LNCAP (cell line): Measurements from ENCODE around the gene PRSS3.

Source experiments
- CTCF ChIP-seq: fragments of 450-650 bp; IDR thresholded peaks from 2 replicates; pipeline ENCODE4 v1.5.1; 2017; ENCODE audit warnings: mild to moderate bottlenecking

PRSS3 gene

GRCh38 chr9:33786681-33787080, 8.7 kb upstream of the PRSS3 start:
- TF ChIP-seq CTCF = no peak

- TF ChIP-seq CTCF = no peak
Observed at GRCh38 chr9:33787839-33788238, 7.5 kb upstream of the PRSS3 start.

DNA sequence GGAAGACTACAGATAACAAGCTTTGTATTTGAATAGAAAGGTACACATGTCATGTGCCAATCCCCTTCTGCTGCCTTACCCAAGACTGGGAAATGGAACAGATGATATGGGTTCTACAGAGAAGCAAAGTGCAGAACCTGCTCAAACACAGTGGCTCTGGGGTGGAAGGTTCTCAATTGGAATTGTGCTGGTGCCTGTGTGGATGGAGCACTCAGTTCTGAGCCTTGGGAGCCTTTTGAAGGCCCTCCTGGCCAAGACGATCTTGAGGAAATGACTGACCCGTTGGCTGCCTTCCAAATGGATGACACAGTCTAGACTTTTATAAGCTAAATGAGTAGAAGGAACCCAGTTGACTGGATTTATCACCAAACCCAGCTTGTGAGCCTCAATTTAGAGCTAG, 4.2 kb upstream of the PRSS3 start:
- no peak for TF ChIP-seq CTCF

DNA sequence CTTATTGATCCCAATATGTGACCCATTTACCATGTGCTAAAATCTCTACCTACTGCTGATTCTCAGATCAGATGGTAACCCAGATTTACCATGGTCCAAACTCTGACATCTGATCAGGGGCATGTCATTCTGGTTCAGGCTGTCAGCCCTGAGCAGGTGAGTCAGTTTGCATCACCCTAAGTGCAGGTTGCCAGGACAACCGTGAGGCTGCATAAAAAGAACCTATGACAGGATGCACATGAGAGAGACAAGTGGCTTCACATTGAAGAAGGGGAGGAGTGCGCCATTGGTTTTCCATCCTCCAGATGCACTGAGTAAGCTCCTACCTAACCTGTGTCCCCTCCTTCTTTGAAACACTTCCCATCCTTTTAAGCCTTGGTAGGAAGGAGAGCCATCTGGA, 801 bp upstream of the PRSS3 start:
- no peak for TF ChIP-seq CTCF

DNA sequence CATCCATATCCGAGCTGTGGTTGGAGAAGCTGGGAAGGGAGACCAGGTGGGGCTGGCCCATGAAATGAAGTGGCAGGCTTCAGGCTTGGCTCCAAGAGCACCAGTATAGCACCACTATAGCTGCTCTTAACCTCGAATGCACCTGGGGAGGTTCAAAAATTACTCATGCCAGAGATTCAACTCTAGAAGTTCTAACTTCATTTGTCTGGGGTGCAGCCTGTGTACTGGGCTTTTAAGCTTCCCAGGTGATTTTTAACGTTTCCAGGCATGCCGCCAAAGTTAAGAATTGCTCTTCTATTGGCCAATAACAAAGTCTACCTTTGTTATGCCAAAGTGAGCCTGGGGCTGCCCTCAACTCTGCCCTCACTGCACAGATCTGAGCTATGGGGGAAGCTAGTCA, 458 bp downstream of the PRSS3 start:
- TF ChIP-seq CTCF = no peak

DNA sequence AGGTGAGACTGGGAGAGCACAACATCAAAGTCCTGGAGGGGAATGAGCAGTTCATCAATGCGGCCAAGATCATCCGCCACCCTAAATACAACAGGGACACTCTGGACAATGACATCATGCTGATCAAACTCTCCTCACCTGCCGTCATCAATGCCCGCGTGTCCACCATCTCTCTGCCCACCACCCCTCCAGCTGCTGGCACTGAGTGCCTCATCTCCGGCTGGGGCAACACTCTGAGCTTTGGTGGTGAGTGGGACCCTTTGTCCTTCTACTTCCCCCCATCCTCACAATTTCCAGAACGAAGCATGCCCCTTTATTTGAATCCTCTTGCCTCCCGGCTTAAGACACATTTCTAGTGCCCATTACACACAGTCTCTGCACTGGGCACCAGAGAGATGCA, 2.5 kb downstream of the PRSS3 start:
- TF ChIP-seq CTCF = no peak

GRCh38 chr9:33798545-33798944, 3.2 kb downstream of the PRSS3 start:
- TF ChIP-seq CTCF = no peak

DNA sequence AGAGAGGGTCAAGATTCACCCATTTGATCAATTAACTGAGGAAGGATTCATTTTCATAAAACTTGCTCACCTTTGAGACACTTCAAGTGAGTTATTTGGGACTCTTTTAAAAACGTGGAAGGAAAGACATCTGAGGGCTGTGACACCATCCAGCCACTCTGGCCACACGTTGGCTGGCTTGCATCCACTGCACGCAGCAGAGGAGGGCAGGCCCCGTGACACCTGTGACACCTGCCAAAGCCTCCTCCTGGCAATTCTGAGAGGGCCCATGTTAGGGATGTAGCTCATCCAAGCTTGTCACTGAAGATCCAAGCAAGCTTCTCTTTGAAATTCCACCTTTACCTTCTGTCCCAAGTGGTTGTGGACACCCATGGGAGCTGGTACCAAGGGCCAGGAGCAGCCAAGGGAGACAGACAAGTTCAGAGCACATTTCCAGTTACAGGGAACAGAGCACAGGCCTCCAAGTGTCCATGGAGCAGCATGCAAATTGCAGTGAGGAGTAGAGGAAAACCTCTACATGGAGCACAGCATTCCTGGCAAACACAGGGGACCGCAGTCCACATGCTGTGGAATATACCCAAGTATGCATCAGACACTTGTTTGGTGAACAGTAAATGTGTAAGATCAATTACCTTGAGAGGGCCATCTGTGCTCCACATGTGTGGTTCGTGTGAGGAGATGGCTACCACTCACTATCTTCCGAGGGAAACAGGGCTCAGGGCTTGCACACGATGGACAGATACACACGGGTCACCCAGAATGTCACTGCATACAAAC, 4.8 kb downstream of the PRSS3 start:
- no peak for TF ChIP-seq CTCF
